Testis (tissue), 3 donors: ENCODE data around the gene ADAMTSL5. TPM values are rescaled to one million over a fixed set of nuclear protein-coding genes. Genes with fewer than 3 reads are reported as not detected.

Source experiments
- DNase-seq: peaks from one replicate; pipeline ENCODE4 v3.0.0-alpha.2; 2019
- H3K27ac ChIP-seq, 2 donors: fragments of 200-600 bp; sonication (generic); one replicate each; pipeline ENCODE4 v1.5.1; 2019
- H3K27me3 ChIP-seq: fragments of 200-600 bp; sonication (generic); one replicate; pipeline ENCODE4 v1.5.1; 2019
- H3K36me3 ChIP-seq: fragments of 200-600 bp; sonication (generic); one replicate; pipeline ENCODE4 v1.5.1; 2017; ENCODE audit warnings: low read depth; ENCODE audit errors: missing control alignments
- H3K4me1 ChIP-seq: fragments of 200-600 bp; sonication (generic); one replicate; pipeline ENCODE4 v1.5.1; 2019
- H3K4me3 ChIP-seq, 2 donors: fragments of 200-600 bp; sonication (generic); one replicate each; pipeline ENCODE4 v1.5.1; 2017 to 2019
- H3K9me3 ChIP-seq: fragments of 200-600 bp; sonication (generic); one replicate; pipeline ENCODE4 v1.5.1; 2017
- CTCF ChIP-seq, 3 experiments: fragments of 450-650 bp in 2 of 3; fragments of 200-600 bp in 1 of 3; sonication (generic) in 1 of 3; IDR thresholded peaks; one replicate each; pipeline ENCODE4 v1.5.1; 2016 to 2019; ENCODE audit warnings: antibody characterized with exemption in 3 of 3, mild to moderate bottlenecking in 2 of 3, moderate library complexity in 1 of 3
- POLR2A ChIP-seq: fragments of 450-650 bp; IDR thresholded peaks from one replicate; pipeline ENCODE4 v1.6.1; 2017; ENCODE audit warnings: antibody characterized with exemption, mild to moderate bottlenecking, moderate library complexity
- WGBS, 2 donors: methylation state at CpG; one replicate each; pipeline ENCODE4 v1.1.5; 2018; 5-methylcytosine and 5-hydroxymethylcytosine counted together
- intact Hi-C: fragments of 100-400 bp; cut with DNase I; formaldehyde crosslinking; loops from one replicate; pipeline ENCODE4 v1.15.1; 2023; ENCODE audit warnings: low total_unique reads
- polyA plus RNA-seq: library from polyadenylated mRNA; stranded (reverse); fragments of 350-450 nt; fragmentation: Illumina TruSeq; extraction: RNeasy Lipid Tissue Mini Kit (QIAGEN cat#74804); gene quantifications from one replicate; pipeline ENCODE4 v1.2.3, GENCODE V29; 2014; ENCODE audit warnings: low read depth, low replicate concordance; ENCODE audit not compliant: insufficient read depth
- total RNA-seq, 2 donors: library from RNA; depleted of rRNA; stranded (reverse); fragments of >200 nt; gene quantifications; one replicate each; pipeline ENCODE4 v1.2.3, GENCODE V29; 2016

ADAMTSL5 gene
- total and polyA plus RNA-seq, 3 donors from 2014 or later = 7.2 to 17.9 (median 10.7) TPM

GRCh38 chr19:1456121-1456900 lies 56.5 kb downstream of the ADAMTSL5 start:
- H3K36me3 ChIP-seq = no peaks in the 10 kb centered on the region
- H3K27me3 ChIP-seq = no peaks in the 10 kb centered on the region
- no peaks in the 10 kb centered on the region for H3K9me3 ChIP-seq
- no peak for DNase-seq
- TF ChIP-seq POLR2A (no peak), CTCF (IDR thresholded peaks at IDR 0.05) (no peak)
- intact Hi-C loops = no loop called here
- H3K27ac ChIP-seq = no peak overlapping the region
- peaks cover 22% of the 10 kb centered on the region for H3K4me1 ChIP-seq
- 28 to 41% methylated on average over 8 to 43 of the region's 43 CpGs for WGBS, 2 donors
- H3K4me3 ChIP-seq = no peak overlapping the region

GRCh38 chr19:1455336-1456120 lies 57.3 kb downstream of the ADAMTSL5 start:
- WGBS, 2 donors = 5 to 8% methylated on average over 15 to 35 of the region's 42 CpGs
- no peaks in the 10 kb centered on the region for H3K27me3 ChIP-seq
- intact Hi-C loops = no loop called here

More at GRCh38 chr19:1455336-1456120, 57.3 kb downstream of the ADAMTSL5 start:
- no peaks in the 10 kb centered on the region for H3K9me3 ChIP-seq
- no peak overlapping the region for H3K27ac ChIP-seq
- H3K4me3 ChIP-seq = peak overlapping the region in 1 of 2 donors; percentile 14
- peak; percentile 56 for DNase-seq
- no peaks in the 10 kb centered on the region for H3K36me3 ChIP-seq
- H3K4me1 ChIP-seq = peaks cover 22% of the 10 kb centered on the region
- TF ChIP-seq CTCF (IDR thresholded peaks at IDR 0.05) (no peak), POLR2A (no peak)

Other genes starting within 250 kb of the ADAMTSL5 start
- gene CIRBP, start 243.7 kb downstream of the ADAMTSL5 start, total RNA-seq = 100 to 1,000 TPM; 621 to 661 TPM
- 483 TPM for gene CIRBP, start 243.7 kb downstream of the ADAMTSL5 start, polyA plus RNA-seq
- gene FAM174C, start 237.5 kb downstream of the ADAMTSL5 start, total RNA-seq = 100 to 1,000 TPM; 111 to 128 TPM
- gene FAM174C, start 237.5 kb downstream of the ADAMTSL5 start, polyA plus RNA-seq = 51.6 TPM
- gene EFNA2, start 227.1 kb downstream of the ADAMTSL5 start, total RNA-seq = 1 to 10 TPM; 1.5 to 2.9 TPM
- gene EFNA2, start 227.1 kb downstream of the ADAMTSL5 start, polyA plus RNA-seq = 0.61 TPM
- 100 to 1,000 TPM; 170 to 176 TPM for gene NDUFS7, start 129.1 kb downstream of the ADAMTSL5 start, total RNA-seq
- gene NDUFS7, start 129.1 kb downstream of the ADAMTSL5 start, polyA plus RNA-seq = 172 TPM
- 100 to 1,000 TPM; 144 to 191 TPM for gene GAMT, start 111.5 kb downstream of the ADAMTSL5 start, total RNA-seq
- 92.2 TPM for gene GAMT, start 111.5 kb downstream of the ADAMTSL5 start, polyA plus RNA-seq
- gene DAZAP1, start 105.4 kb downstream of the ADAMTSL5 start, total RNA-seq = 10 to 100 TPM; 97.9 to 99.6 TPM
- gene DAZAP1, start 105.4 kb downstream of the ADAMTSL5 start, polyA plus RNA-seq = 215 TPM
- 1,000 to 10,000 TPM; 1,248 to 1,750 TPM for gene RPS15, start 74.6 kb downstream of the ADAMTSL5 start, total RNA-seq
- gene RPS15, start 74.6 kb downstream of the ADAMTSL5 start, polyA plus RNA-seq = 768 TPM
- 1 to 10 TPM; 4.6 to 5.9 TPM for gene APC2, start 62.9 kb downstream of the ADAMTSL5 start, total RNA-seq
- 2.8 TPM for gene APC2, start 62.9 kb downstream of the ADAMTSL5 start, polyA plus RNA-seq
- 10 to 100 TPM; 55.4 to 72.5 TPM for gene C19orf25, start 33.8 kb downstream of the ADAMTSL5 start, total RNA-seq
- 39.3 TPM for gene C19orf25, start 33.8 kb downstream of the ADAMTSL5 start, polyA plus RNA-seq
- 100 to 1,000 TPM; 108 to 203 TPM for gene PCSK4, start 22.7 kb downstream of the ADAMTSL5 start, total RNA-seq
- 179 TPM for gene PCSK4, start 22.7 kb downstream of the ADAMTSL5 start, polyA plus RNA-seq
- 100 to 1,000 TPM; 429 to 454 TPM for gene REEP6, start 21.8 kb downstream of the ADAMTSL5 start, total RNA-seq
- gene REEP6, start 21.8 kb downstream of the ADAMTSL5 start, polyA plus RNA-seq = 386 TPM
- gene PLK5, start 11.1 kb upstream of the ADAMTSL5 start, total RNA-seq = 10 to 100 TPM; 13.4 to 31.5 TPM
- 2.4 TPM for gene PLK5, start 11.1 kb upstream of the ADAMTSL5 start, polyA plus RNA-seq
- 100 to 1,000 TPM; 127 to 211 TPM for gene MEX3D, start 55.3 kb upstream of the ADAMTSL5 start, total RNA-seq
- 45.6 TPM for gene MEX3D, start 55.3 kb upstream of the ADAMTSL5 start, polyA plus RNA-seq
- gene MBD3, start 79.8 kb upstream of the ADAMTSL5 start, total RNA-seq = 100 to 1,000 TPM; 146 to 153 TPM
- 78.3 TPM for gene MBD3, start 79.8 kb upstream of the ADAMTSL5 start, polyA plus RNA-seq
- gene UQCR11, start 92.4 kb upstream of the ADAMTSL5 start, total RNA-seq = 10 to 100 TPM; 45.8 to 60.8 TPM
- gene UQCR11, start 92.4 kb upstream of the ADAMTSL5 start, polyA plus RNA-seq = 105 TPM
- 100 to 1,000 TPM; 330 to 423 TPM for gene TCF3, start 139.6 kb upstream of the ADAMTSL5 start, total RNA-seq
- 157 TPM for gene TCF3, start 139.6 kb upstream of the ADAMTSL5 start, polyA plus RNA-seq
- under 1 TPM; 0.25 to 0.39 TPM for gene ONECUT3, start 240.5 kb upstream of the ADAMTSL5 start, total RNA-seq
- gene ONECUT3, start 240.5 kb upstream of the ADAMTSL5 start, polyA plus RNA-seq = 0.13 TPM